Fibroblast of villous mesenchyme (primary cell): ENCODE measurements around the gene EIF4G3. TPM values are rescaled to one million over a fixed set of nuclear protein-coding genes. Genes with fewer than 3 reads are reported as not detected.

ENCODE experiments used
- DNase-seq: peaks from one replicate; pipeline ENCODE4 v3.0.0-alpha.2; 2010; ENCODE audit warnings: low read depth
- H3K4me3 ChIP-seq: 2 replicates; pipeline ENCODE4 v1.5.1; 2011; ENCODE audit warnings: low read depth, mild to moderate bottlenecking, low read length
- total RNA-seq: library from RNA; depleted of rRNA; stranded (reverse); fragments of >200 nt; gene quantifications from 2 replicates; pipeline ENCODE4 v1.2.3, GENCODE V29; 2012
- TF ChIP-seq, protein P1 (sequence below): IDR thresholded peaks from 2 replicates; pipeline ENCODE4 v1.5.1; 2012; ENCODE audit warnings: low read depth, mild to moderate bottlenecking, low read length; ENCODE audit not compliant: insufficient read depth

The EIF4G3 gene
- total RNA-seq, 1 donor: 66.5 TPM

DNA sequence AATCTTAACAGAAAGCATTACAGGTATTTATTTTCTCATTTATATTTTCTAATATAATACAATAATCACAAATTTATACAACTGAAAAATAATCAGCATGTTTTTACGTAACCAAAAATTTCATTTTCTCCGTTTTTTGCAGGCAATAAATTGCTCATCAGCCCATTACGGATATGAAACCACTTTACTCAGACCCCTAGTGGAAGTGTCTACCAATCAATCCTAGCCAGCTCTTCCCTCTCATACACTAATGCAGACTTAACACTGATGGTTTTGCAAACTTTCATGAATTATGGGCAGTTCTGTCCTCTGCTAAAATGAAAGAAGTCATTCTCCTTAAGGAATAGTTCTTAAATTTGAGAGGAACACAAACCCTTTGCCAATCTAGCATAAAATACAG is 124.7 kb downstream of the EIF4G3 start:
- no peak for DNase-seq
- H3K4me3 ChIP-seq: no peak overlapping the region
- TF ChIP-seq, protein P1, sequence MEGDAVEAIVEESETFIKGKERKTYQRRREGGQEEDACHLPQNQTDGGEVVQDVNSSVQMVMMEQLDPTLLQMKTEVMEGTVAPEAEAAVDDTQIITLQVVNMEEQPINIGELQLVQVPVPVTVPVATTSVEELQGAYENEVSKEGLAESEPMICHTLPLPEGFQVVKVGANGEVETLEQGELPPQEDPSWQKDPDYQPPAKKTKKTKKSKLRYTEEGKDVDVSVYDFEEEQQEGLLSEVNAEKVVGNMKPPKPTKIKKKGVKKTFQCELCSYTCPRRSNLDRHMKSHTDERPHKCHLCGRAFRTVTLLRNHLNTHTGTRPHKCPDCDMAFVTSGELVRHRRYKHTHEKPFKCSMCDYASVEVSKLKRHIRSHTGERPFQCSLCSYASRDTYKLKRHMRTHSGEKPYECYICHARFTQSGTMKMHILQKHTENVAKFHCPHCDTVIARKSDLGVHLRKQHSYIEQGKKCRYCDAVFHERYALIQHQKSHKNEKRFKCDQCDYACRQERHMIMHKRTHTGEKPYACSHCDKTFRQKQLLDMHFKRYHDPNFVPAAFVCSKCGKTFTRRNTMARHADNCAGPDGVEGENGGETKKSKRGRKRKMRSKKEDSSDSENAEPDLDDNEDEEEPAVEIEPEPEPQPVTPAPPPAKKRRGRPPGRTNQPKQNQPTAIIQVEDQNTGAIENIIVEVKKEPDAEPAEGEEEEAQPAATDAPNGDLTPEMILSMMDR: no peak

DNA sequence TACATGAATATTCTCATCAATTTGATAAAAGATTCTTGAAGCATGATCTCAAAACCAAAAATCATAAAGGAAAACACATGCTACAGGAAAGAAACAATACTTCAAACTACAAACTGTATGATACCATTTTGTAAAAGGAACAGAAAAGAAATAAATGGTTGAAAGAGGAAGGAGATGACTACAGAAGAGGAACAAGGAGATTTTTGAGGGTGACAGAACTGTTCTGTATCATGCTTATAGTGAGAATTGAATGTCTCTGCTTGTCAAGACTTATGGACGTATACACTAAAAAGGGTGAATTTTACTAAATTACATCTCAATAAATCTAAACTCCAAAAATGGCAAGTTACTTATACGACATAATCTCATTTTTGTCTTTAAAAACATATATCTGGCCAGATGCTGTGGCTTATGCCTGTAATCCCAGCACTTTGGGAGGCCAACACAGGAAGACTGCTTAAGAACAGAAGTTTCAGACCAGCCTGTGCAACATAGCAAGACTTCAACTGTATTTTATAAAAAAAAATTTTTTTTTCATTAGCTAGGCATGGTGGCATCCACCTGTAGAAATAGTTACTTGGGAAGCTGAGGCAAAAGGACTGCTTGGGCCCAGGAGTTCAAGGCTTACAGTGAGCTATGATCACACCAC is 125.4 kb downstream of the EIF4G3 start:
- TF ChIP-seq, protein P1: no peak
- H3K4me3 ChIP-seq: no peak overlapping the region
- no peak for DNase-seq

DNA sequence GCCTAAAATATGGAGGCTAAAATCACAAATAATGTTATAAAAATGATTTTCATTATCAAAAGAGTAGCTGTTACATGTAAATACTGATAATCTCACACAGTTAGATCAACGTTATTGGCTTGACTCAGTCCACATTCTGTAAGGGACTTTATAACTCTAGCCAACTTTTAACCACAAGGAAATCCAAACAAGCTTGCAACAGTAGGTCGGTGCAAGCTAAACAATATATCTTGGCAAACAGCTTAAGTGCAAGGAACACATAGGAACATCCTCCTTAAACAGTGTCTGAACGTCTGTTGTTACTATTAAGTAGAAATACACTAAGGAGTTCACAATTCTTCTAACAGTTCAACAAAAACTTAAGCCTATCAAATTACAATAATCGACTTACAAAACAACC is 126.7 kb downstream of the EIF4G3 start:
- TF ChIP-seq, protein P1: no peak
- peak; percentile 92 for DNase-seq
- no peak overlapping the region for H3K4me3 ChIP-seq

DNA sequence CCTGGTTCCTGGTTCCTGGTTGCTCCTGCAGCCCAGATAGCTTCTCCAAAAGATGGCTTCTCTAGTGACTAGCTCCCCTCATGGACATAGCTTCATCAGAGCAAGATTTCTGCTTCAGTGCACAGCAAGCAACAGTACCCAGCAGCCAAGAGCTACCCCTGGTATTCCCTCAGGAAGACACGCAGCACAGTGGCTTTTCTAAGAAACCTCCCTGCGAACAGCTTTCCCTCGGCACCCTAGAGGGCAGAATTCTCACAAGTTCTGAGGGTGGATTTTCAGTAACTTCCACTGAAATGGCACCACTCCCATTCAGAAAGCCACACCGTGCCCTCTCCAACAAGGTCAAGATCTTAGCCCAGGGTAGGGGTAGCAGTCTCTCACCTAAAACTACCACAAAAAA is 128.2 kb downstream of the EIF4G3 start:
- TF ChIP-seq, protein P1: no peak
- no peak overlapping the region for H3K4me3 ChIP-seq
- DNase-seq: no peak

DNA sequence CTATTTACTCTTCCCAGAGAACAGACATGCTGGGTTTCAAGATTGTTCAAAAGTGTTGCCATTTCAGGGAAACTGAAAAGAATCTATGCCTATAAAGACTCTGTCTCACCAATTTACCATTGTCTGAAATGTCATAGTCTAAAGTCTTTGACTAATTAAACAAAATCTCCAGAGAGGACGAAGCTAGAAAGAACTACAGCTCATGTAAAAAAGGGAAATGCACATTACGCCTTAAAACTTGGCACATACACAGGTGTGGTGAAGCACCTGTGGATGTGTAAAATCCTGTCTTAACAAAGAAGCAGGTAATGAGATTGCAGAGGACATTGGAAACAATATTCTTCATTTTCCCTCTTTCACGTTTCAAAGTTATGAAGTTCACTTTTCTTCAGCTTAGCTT is 130.6 kb downstream of the EIF4G3 start:
- DNase-seq: no peak
- TF ChIP-seq, protein P1: no peak
- H3K4me3 ChIP-seq: no peak overlapping the region

DNA sequence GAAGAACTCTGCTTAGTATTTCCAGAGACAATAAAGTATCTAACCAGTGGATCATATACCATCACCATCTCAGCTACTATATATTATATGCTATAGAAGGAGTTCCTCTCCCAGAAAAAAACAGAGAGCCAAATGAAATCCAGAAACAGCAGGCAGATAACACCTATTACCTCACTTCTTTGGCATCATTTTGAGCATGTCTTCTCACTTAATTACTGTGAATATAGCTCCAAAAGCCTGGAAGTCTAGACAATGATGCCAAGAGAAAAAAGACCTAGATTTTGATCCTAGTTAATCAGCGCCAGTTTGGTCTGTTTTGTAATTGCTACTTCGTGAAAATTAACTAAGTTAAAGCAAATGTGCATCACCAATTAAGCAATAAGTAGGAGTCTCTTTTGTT is 131.3 kb downstream of the EIF4G3 start:
- peak; percentile 25 for DNase-seq
- TF ChIP-seq, protein P1: no peak

More for the DNA sequence above, 131.3 kb downstream of the EIF4G3 start:
- H3K4me3 ChIP-seq: no peak overlapping the region
